ENCODE measurements around the gene HSD17B8.

The HSD17B8 gene

GRCh38 chr6:33204415-33205190 is at the start of gene HSD17B8:
TSS of gene HSD17B8 (plus strand) at chr6:33204655. CDS start at chr6:33204669, 14 bp downstream.
- peak; percentile 87 to 92 for DNase-seq (ENCODE audit: low read depth in 2 of 2)
- H3K4me3 ChIP-seq (replicated peaks in 1 of 2; ENCODE audit: low read depth in 2 of 2, low read length in 2 of 2), result peak within 1 kb of the TSS; percentile 65 to 79
- TF ChIP-seq CTCF (IDR thresholded peaks at IDR 0.05; ENCODE audit: low read depth, low read length), result no peak

DNA sequence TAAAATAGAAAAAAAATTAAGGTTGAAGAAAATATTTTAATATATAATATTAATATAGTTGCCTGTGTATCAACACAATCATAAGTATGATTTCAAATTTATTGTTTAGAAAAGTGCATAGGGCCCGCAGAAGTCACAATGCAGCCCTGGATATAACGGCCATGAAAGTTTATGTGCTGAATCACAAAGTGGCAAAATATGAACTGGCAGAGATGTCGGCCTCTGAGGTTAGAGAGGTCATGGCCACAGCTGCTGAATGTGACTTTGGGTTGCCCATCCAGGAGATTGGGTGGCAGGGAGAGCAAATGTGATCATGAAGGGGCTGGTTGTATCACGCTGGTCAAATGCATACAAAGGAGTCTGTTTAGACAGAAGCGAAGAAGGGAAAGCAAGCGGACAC is 47.9 kb upstream of the HSD17B8 start:
- H3K4me3 ChIP-seq (replicated peaks in 1 of 2; ENCODE audit: low read depth in 2 of 2, low read length in 2 of 2), result no peak overlapping the region
- DNase-seq (ENCODE audit: low read depth in 2 of 2), result no peak
- TF ChIP-seq CTCF (IDR thresholded peaks at IDR 0.05; ENCODE audit: low read depth, low read length), result no peak

DNA sequence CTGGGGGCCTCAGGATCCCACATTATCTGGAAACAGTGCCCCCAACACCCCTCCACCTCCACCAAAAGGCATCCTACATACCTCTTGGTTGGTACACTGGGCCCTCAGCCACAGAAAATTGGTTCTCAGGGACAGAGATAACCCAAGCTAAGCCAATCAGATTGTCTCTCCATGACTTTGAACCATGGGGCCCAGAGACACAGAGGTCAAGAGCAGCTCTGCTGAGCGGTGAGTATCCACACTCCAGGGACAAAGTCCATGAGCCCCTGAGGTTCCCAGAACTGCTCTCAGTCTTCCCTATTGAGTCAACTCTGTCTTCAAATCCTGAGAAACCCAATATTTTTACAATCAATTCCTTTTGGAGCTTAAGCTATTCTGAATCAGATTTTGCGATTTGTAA is 47.5 kb upstream of the HSD17B8 start:
- no peak for DNase-seq (ENCODE audit: low read depth in 2 of 2)
- no peak overlapping the region for H3K4me3 ChIP-seq (replicated peaks in 1 of 2; ENCODE audit: low read depth in 2 of 2, low read length in 2 of 2)
- TF ChIP-seq CTCF (IDR thresholded peaks at IDR 0.05; ENCODE audit: low read depth, low read length), result no peak

GRCh38 chr6:33160096-33160495 is 44.4 kb upstream of the HSD17B8 start:
- no peak for TF ChIP-seq CTCF (IDR thresholded peaks at IDR 0.05; ENCODE audit: low read depth, low read length)
- no peak overlapping the region for H3K4me3 ChIP-seq (replicated peaks in 1 of 2; ENCODE audit: low read depth in 2 of 2, low read length in 2 of 2)
- DNase-seq (ENCODE audit: low read depth in 2 of 2), result no peak

DNA sequence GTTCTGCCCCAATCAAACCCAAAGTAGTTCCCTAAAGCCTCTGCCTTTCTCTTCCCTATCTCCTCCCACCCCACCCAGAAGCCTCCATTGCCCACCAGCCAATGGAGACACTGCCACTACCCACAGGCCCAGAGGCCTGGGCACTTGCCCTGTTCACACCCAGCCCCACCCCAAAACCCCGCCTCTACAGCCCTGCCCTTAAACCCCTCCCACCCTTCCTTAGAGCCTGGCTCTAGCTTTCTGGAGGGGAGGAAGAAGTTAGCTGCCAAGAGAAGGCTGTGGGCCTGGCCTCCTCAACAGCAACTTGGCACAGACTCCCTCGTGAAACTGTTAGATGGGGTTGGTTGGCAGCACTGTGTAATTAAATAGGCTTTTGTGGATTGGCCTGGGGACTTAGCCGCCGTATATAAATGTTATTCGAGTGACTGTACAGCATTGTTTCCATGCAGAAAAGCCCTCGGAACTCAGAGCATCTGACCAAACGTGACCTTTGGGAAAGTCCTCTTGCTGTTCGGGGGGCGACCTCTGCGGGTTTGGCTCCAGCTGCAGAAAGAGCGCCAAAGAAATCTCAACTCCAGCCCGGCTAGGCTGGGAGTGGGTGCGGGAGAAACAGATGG is 43.6 kb upstream of the HSD17B8 start:
- H3K4me3 ChIP-seq (replicated peaks in 1 of 2; ENCODE audit: low read depth in 2 of 2, low read length in 2 of 2), result no peak overlapping the region
- DNase-seq (ENCODE audit: low read depth in 2 of 2), result peak; percentile 77 to 84
- TF ChIP-seq CTCF (IDR thresholded peaks at IDR 0.05; ENCODE audit: low read depth, low read length), result no peak

DNA sequence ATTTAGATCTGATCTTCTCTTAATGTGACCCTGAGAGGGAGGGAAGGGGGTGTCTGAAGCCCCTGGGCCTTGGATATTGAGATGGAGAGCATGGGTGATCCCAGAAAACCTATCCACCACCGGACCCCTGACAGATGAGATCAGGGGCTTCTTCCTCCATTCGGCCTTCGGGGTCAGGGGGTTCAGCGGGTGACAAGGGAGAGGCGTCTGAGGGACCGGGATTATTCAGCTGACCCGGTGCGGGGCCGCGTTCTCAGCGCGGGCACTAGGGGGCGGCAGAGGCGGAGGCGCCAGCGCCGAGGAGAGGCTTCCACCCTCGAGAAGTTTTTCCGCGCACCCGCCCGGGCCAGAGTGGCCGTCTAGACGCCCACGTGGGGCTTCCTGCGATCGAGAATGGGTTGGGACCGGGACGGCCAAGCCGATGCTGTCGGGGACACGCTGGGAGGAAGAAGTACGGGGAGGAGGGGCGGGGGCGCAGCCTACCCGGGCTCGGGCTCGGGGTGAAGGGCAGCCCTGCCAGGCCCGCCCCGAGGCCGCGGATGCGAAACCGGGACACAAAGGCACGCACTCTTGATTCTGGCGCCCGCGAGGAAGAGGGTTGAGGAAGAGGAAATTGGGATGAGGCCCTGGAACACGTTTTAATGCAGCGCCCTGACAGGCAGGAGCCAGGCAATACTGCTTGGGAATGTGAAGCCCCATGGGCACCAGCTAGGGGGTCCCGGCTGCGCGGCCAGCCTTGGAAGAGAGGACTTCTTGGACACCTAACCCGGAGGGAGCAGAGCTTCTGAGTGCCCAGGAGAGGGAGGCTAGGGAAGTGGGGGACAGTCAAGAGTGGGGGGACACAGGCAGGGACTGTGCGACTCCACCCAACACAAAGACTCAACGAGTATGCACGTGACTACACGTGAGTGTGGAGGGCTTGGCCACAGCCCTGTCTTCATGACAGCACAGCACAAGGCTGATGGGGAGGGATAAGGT is 42.8 kb upstream of the HSD17B8 start:
- H3K4me3 ChIP-seq (replicated peaks in 1 of 2; ENCODE audit: low read depth in 2 of 2, low read length in 2 of 2), result peak overlapping the region; percentile 39 to 48
- TF ChIP-seq CTCF (IDR thresholded peaks at IDR 0.05; ENCODE audit: low read depth, low read length), result peak; percentile 96
- DNase-seq (ENCODE audit: low read depth in 2 of 2), result peak; percentile 66

All from cardiac fibroblast (primary cell).